HCT116 (cell line): ENCODE measurements around the gene MSRB3. TPM values are rescaled to one million over a fixed set of nuclear protein-coding genes. Genes with fewer than 3 reads are reported as not detected.
A peak's percentile ranks its signal among the peaks of the same experiment; 100 is the strongest.

Experiments
- ATAC-seq: fragments of 200-7000 bp; cut with Tn5 transposase; 2 replicates; pipeline ENCODE4 v1.9.1; 2020; ENCODE audit warnings: mild to moderate bottlenecking, moderate library complexity
- BruUV-seq: library from RNA; stranded (reverse); fragments of 400-500 nt; replicated peaks from 2 replicates; lab custom pipeline; 2021; lab: Mats Ljungman, UMichigan
- CTCF ChIA-PET: fragments of 300-600 bp; sonication (Branson Sonifier 250); formaldehyde crosslinking; loops from one replicate; lab custom pipeline; 2021; ENCODE audit warnings: antibody characterized with exemption; lab: Charles Lee
- POLR2A ChIA-PET: fragments of 300-600, 350-600 bp; sonication (Branson Sonifier 250); formaldehyde crosslinking; loops from one replicate; lab custom pipeline; 2021; ENCODE audit warnings: antibody characterized with exemption; lab: Charles Lee
- RAD21 ChIA-PET, 2 experiments: fragments of 300-600 bp; sonication (Branson Sonifier 250); formaldehyde crosslinking; loops; one replicate each; lab custom pipeline; 2023; ENCODE audit warnings: low total read pairs in 2 of 2; ENCODE audit not compliant: uncharacterized antibody in 2 of 2, unreplicated experiment in 2 of 2, low non-redundant PET in 1 of 2; lab: Charles Lee
- DNase-seq: peaks from one replicate; pipeline ENCODE4 v3.0.0-alpha.2; 2010; ENCODE audit warnings: low read depth, low spot score
- H2AFZ ChIP-seq: fragments of 200-600 bp; shearing (Covaris generic), sonication (generic); 2 replicates; pipeline ENCODE4 v1.6.1; 2017; ENCODE audit warnings: low read depth, mixed run types, mixed read lengths, antibody characterized with exemption, low read length; ENCODE audit not compliant: poor library complexity, severe bottlenecking
- H3K27ac ChIP-seq: 2 replicates; pipeline ENCODE4 v1.5.1; 2012; ENCODE audit warnings: low read depth, low read length
- H3K27me3 ChIP-seq: fragments of 200-600 bp; sonication (generic); 2 replicates; pipeline ENCODE4 v1.6.1; 2016; ENCODE audit warnings: mixed run types, low read length, mixed read lengths; ENCODE audit not compliant: insufficient read depth
- H3K36me3 ChIP-seq, 2 experiments: fragments of 200-500 bp in 1 of 2; fragments of 200-600 bp in 1 of 2; sonication (Bioruptor generic) in 1 of 2; sonication (generic) in 1 of 2; 2 replicates each; pipeline versions ENCODE4 v1.5.1 to v1.6.1; 2014 to 2016; ENCODE audit warnings: low read length in 2 of 2, inconsistent platforms in 1 of 2, mixed read lengths in 1 of 2, mixed run types in 1 of 2; ENCODE audit not compliant: insufficient read depth in 2 of 2, control insufficient read depth in 1 of 2
- H3K4me1 ChIP-seq, 2 experiments: fragments of 200-600 bp in 1 of 2; sonication (generic) in 1 of 2; 2 replicates each; pipeline versions ENCODE4 v1.5.1 to v1.6.1; 2012 to 2017; ENCODE audit warnings: low read length in 2 of 2, inconsistent platforms in 1 of 2, mild to moderate bottlenecking in 1 of 2, mixed read lengths in 1 of 2, mixed run types in 1 of 2, moderate library complexity in 1 of 2; ENCODE audit not compliant: insufficient read depth in 2 of 2, control insufficient read depth in 1 of 2
- H3K4me2 ChIP-seq: fragments of 200-600 bp; sonication (generic); 2 replicates; pipeline ENCODE4 v1.6.1; 2017; ENCODE audit warnings: mixed run types, low read length, mixed read lengths
- H3K4me3 ChIP-seq, 2 experiments: fragments of 200-600 bp in 1 of 2; sonication (generic) in 1 of 2; replicated peaks in 1 of 2; 2 replicates each; pipeline ENCODE4 v1.5.1; 2011 to 2016; ENCODE audit warnings: low read length in 2 of 2, control low read depth in 1 of 2, low read depth in 1 of 2, mild to moderate bottlenecking in 1 of 2, mixed read lengths in 1 of 2, mixed run types in 1 of 2
- H3K79me2 ChIP-seq: fragments of 200-600 bp; sonication (generic); 2 replicates; pipeline ENCODE4 v1.6.1; 2017; ENCODE audit warnings: mild to moderate bottlenecking, mixed run types, low read length, moderate library complexity, mixed read lengths; ENCODE audit not compliant: insufficient read depth
- H3K9ac ChIP-seq: fragments of 200-600 bp; sonication (generic); 2 replicates; pipeline ENCODE4 v1.6.1; 2016; ENCODE audit warnings: low read length, mixed read lengths
- H3K9me2 ChIP-seq: fragments of 200-600 bp; sonication (generic), shearing (Covaris generic); 2 replicates; pipeline ENCODE4 v1.6.1; 2017; ENCODE audit warnings: mixed run types, mild to moderate bottlenecking, moderate library complexity; ENCODE audit not compliant: insufficient read depth
- H3K9me3 ChIP-seq, 2 experiments: fragments of 200-500 bp in 1 of 2; fragments of 200-600 bp in 1 of 2; sonication (Bioruptor generic) in 1 of 2; sonication (generic) in 1 of 2; 2 replicates each; pipeline ENCODE4 v1.6.1; 2014 to 2017; ENCODE audit warnings: low read length in 2 of 2, mixed read lengths in 2 of 2, inconsistent platforms in 1 of 2, low read depth in 1 of 2, mild to moderate bottlenecking in 1 of 2, mixed run types in 1 of 2, moderate library complexity in 1 of 2; ENCODE audit not compliant: control insufficient read depth in 1 of 2, insufficient read depth in 1 of 2
- H4K20me1 ChIP-seq: fragments of 200-600 bp; sonication (generic), shearing (Covaris generic); 2 replicates; pipeline ENCODE4 v1.6.1; 2017; ENCODE audit warnings: mixed run types, mild to moderate bottlenecking, moderate library complexity; ENCODE audit not compliant: insufficient read depth
- ELF1 ChIP-seq: IDR thresholded peaks from 2 replicates; pipeline ENCODE4 v1.6.1; 2012; ENCODE audit warnings: low read depth, borderline replicate concordance
- EZH2 ChIP-seq: fragments of 200-600 bp; sonication (generic); IDR thresholded peaks from 2 replicates; pipeline ENCODE4 v1.6.1; 2017; ENCODE audit warnings: antibody characterized with exemption, mixed run types
- POLR2AphosphoS5 ChIP-seq: IDR thresholded peaks from 2 replicates; pipeline ENCODE4 v1.6.1; 2011; ENCODE audit warnings: mild to moderate bottlenecking, low read depth, low read length, moderate library complexity
- SIN3A ChIP-seq: IDR thresholded peaks from 2 replicates; pipeline ENCODE4 v1.6.1; 2012; ENCODE audit warnings: low read depth
- SP1 ChIP-seq: IDR thresholded peaks from 2 replicates; pipeline ENCODE4 v1.6.1; 2012; ENCODE audit warnings: low read depth
- YY1 ChIP-seq: IDR thresholded peaks from 2 replicates; pipeline ENCODE4 v1.6.1; 2011; ENCODE audit warnings: low read length, low read depth, moderate library complexity, mild to moderate bottlenecking; ENCODE audit not compliant: insufficient replicate concordance; ENCODE audit errors: extremely low read depth
- ZFX ChIP-seq: fragments of 450-650 bp; IDR thresholded peaks from 2 replicates; pipeline ENCODE4 v1.6.1; 2017
- ZNF274 ChIP-seq: fragments of 200-500 bp; sonication (Bioruptor generic); IDR thresholded peaks from 2 replicates; pipeline ENCODE4 v1.6.1; 2014; ENCODE audit warnings: mild to moderate bottlenecking, low read depth, low read length, inconsistent platforms
- intact Hi-C: fragments of 100-400 bp; cut with micrococcal nuclease; formaldehyde crosslinking; loops from 2 replicates; pipeline ENCODE4 v1.10.0; 2022
- total RNA-seq: library from RNA; stranded (reverse); gene quantifications from one replicate; pipeline ENCODE4 v1.2.1, GENCODE V29; 2021; ENCODE audit not compliant: unreplicated experiment
- TF ChIP-seq, protein P1 (sequence below): IDR thresholded peaks from 2 replicates; pipeline ENCODE4 v1.6.1; 2011; ENCODE audit warnings: mild to moderate bottlenecking, low read length, moderate library complexity; ENCODE audit not compliant: insufficient replicate concordance; ENCODE audit errors: extremely low read depth
- TF ChIP-seq, protein P2 (sequence below): IDR thresholded peaks from 2 replicates; pipeline ENCODE4 v1.6.1; 2012
- TF ChIP-seq, protein P3 (sequence below): IDR thresholded peaks from 2 replicates; pipeline ENCODE4 v1.6.1; 2012

The MSRB3 gene
- total RNA-seq, 1 experiment from 2014 or later = 8.2 TPM

DNA sequence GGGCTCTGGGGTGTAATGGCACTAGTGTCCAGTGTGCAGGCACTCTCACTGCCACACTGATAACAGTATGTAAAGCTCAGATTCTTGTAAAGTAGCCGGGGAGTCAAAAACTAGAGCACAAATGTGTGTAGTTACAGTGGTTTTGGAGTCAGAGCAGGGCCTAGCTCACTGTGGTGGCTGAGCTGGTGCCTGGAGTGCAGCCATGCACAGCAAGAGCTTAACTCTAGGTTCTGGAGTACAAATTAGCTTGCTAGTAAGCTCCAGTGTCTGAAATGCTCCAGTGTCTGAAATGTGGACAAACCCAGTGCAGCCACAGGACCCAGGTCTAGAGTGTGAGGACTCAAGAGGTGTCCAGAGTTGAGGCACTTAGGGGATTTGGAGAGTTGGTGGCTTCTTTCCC, 149.2 kb downstream of the MSRB3 start:
- ChIA-PET RAD21 (no interaction called here), CTCF (no interaction called here), POLR2A (interaction anchor here (0.6 to 1.8 kb wide), 4 partner anchors 17 to 106 kb away, joined by 3 to 4 read pairs (median 3); no protein-coding TSS in a partner anchor)
- Histone ChIP-seq H3K4me1 (peaks cover 47 to 70% of the 10 kb centered on the region in 2 experiments), H3K4me2 (no peak overlapping the region), H2AFZ (no peak overlapping the region), H4K20me1 (no peaks in the 10 kb centered on the region), H3K27me3 (no peaks in the 10 kb centered on the region), H3K9me3 (no peaks in the 10 kb centered on the region; a peak in 2 of 4 replicates), H3K9me2 (no peaks in the 10 kb centered on the region), H3K9ac (peak overlapping the region; percentile 23; the same call in 1 of the 2 replicates), H3K79me2 (no peaks in the 10 kb centered on the region), H3K27ac (peak overlapping the region; percentile 96), H3K4me3 (no peak overlapping the region), H3K36me3 (peaks cover 0 to 18% of the 10 kb centered on the region in 2 experiments; a peak in 2 of 4 replicates)
- TF ChIP-seq ZNF274 = no peak
- TF ChIP-seq ZFX = peak; percentile 58
- BruUV-seq = no TSS peak
- DNase-seq (no peak), ATAC-seq (no peak)
- intact Hi-C loops = no loop called here

DNA sequence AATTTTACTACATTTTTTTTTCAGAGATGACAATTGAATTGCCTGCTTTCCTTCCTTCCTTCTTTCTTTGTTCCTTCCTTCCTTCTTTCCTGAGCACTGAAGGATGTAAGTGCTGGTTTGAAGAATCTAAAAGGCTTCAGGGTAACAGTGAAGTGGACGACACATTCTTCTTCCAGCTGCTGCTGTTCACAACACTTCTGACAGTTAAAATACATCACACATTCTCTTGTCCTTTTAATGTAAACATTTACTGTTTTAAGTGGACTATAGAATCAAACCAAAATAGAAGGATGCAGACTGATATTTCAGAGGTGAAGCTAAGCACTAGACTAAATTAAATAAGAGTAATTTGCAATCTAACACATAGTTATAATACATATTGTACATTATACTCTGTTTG, 151.5 kb downstream of the MSRB3 start:
- H2AFZ ChIP-seq = no peak overlapping the region
- H3K9me3 ChIP-seq = no peaks in the 10 kb centered on the region
- ChIA-PET POLR2A (no interaction called here), CTCF (interaction anchor here (0.6 to 1.3 kb wide), 2 partner anchors 127 to 394 kb away, joined by 3 to 8 read pairs; partner anchors contain the start of gene HMGA2), RAD21 (interaction anchor here (1.4 kb wide), 2 partner anchors 107 kb away, joined by 4 to 5 read pairs; no protein-coding TSS in a partner anchor)
- H3K27me3 ChIP-seq = no peaks in the 10 kb centered on the region
- H3K9me2 ChIP-seq = no peaks in the 10 kb centered on the region
- H3K36me3 ChIP-seq = peaks cover 0 to 5% of the 10 kb centered on the region in 2 experiments; a peak in 2 of 4 replicates
- peaks cover 70 to 93% of the 10 kb centered on the region in 2 experiments for H3K4me1 ChIP-seq
- BruUV-seq = no TSS peak
- peak overlapping the region; percentile 56 for H3K4me2 ChIP-seq
- H3K27ac ChIP-seq = peak overlapping the region; percentile 96
- no peaks in the 10 kb centered on the region for H4K20me1 ChIP-seq
- H3K9ac ChIP-seq = peak overlapping the region; percentile 60
- DNase-seq (no peak), ATAC-seq (no peak)
- TF ChIP-seq SP1 (no peak), EZH2 (no peak), POLR2AphosphoS5 (no peak), SIN3A (no peak), ELF1 (no peak), ZFX (no peak), YY1 (no peak)
- TF ChIP-seq, protein P1, sequence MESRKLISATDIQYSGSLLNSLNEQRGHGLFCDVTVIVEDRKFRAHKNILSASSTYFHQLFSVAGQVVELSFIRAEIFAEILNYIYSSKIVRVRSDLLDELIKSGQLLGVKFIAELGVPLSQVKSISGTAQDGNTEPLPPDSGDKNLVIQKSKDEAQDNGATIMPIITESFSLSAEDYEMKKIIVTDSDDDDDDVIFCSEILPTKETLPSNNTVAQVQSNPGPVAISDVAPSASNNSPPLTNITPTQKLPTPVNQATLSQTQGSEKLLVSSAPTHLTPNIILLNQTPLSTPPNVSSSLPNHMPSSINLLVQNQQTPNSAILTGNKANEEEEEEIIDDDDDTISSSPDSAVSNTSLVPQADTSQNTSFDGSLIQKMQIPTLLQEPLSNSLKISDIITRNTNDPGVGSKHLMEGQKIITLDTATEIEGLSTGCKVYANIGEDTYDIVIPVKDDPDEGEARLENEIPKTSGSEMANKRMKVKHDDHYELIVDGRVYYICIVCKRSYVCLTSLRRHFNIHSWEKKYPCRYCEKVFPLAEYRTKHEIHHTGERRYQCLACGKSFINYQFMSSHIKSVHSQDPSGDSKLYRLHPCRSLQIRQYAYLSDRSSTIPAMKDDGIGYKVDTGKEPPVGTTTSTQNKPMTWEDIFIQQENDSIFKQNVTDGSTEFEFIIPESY = no peak
- TF ChIP-seq, protein P2, sequence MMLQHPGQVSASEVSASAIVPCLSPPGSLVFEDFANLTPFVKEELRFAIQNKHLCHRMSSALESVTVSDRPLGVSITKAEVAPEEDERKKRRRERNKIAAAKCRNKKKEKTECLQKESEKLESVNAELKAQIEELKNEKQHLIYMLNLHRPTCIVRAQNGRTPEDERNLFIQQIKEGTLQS = no peak
- TF ChIP-seq, protein P3, sequence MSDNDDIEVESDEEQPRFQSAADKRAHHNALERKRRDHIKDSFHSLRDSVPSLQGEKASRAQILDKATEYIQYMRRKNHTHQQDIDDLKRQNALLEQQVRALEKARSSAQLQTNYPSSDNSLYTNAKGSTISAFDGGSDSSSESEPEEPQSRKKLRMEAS = no peak
- H3K4me3 ChIP-seq = no peak overlapping the region
- no peaks in the 10 kb centered on the region for H3K79me2 ChIP-seq
- intact Hi-C loops = loop anchor here (5.0 to 10.0 kb wide), 2 partner anchors 67 to 405 kb away; no protein-coding TSS in a partner anchor
